Endothelial cell (in vitro differentiated cells): ENCODE results near the gene CLASP2. TPM values are rescaled to one million over a fixed set of nuclear protein-coding genes. Genes with fewer than 3 reads are reported as not detected.

ENCODE experiments used
- DNase-seq: peaks from one replicate; pipeline ENCODE4 v3.0.0; 2021; ENCODE audit warnings: low spot score
- H3K27ac Mint-ChIP-seq: one replicate; pipeline ENCODE4 v1.8.0; 2021; ENCODE audit warnings: mixed read lengths, inconsistent platforms; ENCODE audit not compliant: unreplicated experiment
- H3K27me3 Mint-ChIP-seq: one replicate; pipeline ENCODE4 v1.8.0; 2021; ENCODE audit warnings: mild to moderate bottlenecking, moderate library complexity, mixed read lengths, inconsistent platforms; ENCODE audit not compliant: unreplicated experiment
- H3K36me3 Mint-ChIP-seq: one replicate; pipeline ENCODE4 v1.8.0; 2021; ENCODE audit warnings: mild to moderate bottlenecking, low read depth, mixed read lengths, inconsistent platforms; ENCODE audit not compliant: unreplicated experiment
- H3K4me1 Mint-ChIP-seq: one replicate; pipeline ENCODE4 v1.8.0; 2021; ENCODE audit warnings: mild to moderate bottlenecking, mixed read lengths, inconsistent platforms; ENCODE audit not compliant: unreplicated experiment
- H3K4me3 Mint-ChIP-seq: one replicate; pipeline ENCODE4 v1.8.0; 2021; ENCODE audit warnings: mild to moderate bottlenecking, mixed read lengths, inconsistent platforms; ENCODE audit not compliant: unreplicated experiment
- H3K9me3 Mint-ChIP-seq: one replicate; pipeline ENCODE4 v1.8.0; 2021; ENCODE audit warnings: mixed read lengths, inconsistent platforms; ENCODE audit not compliant: unreplicated experiment
- total RNA-seq: library from RNA; stranded (reverse); fragmentation: NEBNext Ultra II Directional; extraction: Animal tissue kit (Norgen Biotek cat#: 25700); gene quantifications from one replicate; pipeline ENCODE4 v1.2.1, GENCODE V29; 2021; ENCODE audit not compliant: unreplicated experiment
- TF ChIP-seq, protein P1 (sequence below): fragments of 200-600 bp; sonication (generic); IDR thresholded peaks from one replicate; pipeline ENCODE4 v1.5.0; 2021; ENCODE audit warnings: antibody characterized with exemption; ENCODE audit not compliant: unreplicated experiment

CLASP2 gene
- total RNA-seq, 1 donor from 2014 or later, result 42.0 TPM

DNA sequence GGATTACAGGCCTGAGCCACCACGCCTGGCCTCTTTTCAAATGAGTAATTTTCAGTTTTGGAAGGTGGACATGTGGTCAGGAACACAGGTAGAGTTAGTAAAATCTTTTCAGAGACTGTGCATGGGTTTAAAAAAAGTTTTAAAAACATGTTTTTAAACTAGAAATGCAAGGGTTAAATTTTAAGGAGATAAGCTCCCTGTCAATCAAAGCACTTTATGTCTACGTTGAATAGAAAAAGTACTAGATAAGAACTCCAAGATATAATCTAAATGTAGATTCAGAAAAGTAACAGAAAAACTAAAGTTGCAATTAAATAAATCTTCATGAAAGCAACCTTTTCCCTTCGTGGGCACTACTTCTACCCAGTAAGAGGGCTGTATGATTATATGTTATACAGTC is 131.7 kb downstream of the CLASP2 start:
- H3K36me3 Mint-ChIP-seq, result no peaks in the 10 kb centered on the region
- no peak for DNase-seq
- no peak overlapping the region for H3K27ac Mint-ChIP-seq
- no peaks in the 10 kb centered on the region for H3K9me3 Mint-ChIP-seq
- H3K4me1 Mint-ChIP-seq, result peaks cover 11% of the 10 kb centered on the region
- TF ChIP-seq, protein P1, sequence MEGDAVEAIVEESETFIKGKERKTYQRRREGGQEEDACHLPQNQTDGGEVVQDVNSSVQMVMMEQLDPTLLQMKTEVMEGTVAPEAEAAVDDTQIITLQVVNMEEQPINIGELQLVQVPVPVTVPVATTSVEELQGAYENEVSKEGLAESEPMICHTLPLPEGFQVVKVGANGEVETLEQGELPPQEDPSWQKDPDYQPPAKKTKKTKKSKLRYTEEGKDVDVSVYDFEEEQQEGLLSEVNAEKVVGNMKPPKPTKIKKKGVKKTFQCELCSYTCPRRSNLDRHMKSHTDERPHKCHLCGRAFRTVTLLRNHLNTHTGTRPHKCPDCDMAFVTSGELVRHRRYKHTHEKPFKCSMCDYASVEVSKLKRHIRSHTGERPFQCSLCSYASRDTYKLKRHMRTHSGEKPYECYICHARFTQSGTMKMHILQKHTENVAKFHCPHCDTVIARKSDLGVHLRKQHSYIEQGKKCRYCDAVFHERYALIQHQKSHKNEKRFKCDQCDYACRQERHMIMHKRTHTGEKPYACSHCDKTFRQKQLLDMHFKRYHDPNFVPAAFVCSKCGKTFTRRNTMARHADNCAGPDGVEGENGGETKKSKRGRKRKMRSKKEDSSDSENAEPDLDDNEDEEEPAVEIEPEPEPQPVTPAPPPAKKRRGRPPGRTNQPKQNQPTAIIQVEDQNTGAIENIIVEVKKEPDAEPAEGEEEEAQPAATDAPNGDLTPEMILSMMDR, result no peak
- H3K27me3 Mint-ChIP-seq, result no peaks in the 10 kb centered on the region
- H3K4me3 Mint-ChIP-seq, result no peak overlapping the region

DNA sequence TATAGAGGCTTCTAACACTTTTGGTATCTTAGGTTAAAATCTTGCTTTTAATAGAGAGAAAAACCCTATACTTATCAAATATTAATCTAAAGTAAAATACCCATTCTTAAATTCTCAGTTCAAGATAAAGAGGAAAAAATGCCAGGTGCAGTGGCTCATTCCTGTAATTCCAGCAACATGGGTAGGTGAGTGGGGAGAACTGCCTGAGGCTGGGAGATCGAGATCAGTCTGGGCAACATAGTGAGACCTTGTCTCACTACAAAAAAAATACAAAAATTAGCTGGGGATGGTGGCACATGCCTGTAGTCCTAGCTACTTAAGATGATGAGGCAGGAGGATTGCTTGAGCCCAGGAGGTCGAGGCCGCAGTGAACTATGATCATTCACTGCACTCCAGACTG is 135.8 kb downstream of the CLASP2 start:
- H3K36me3 Mint-ChIP-seq, result no peaks in the 10 kb centered on the region
- no peaks in the 10 kb centered on the region for H3K27me3 Mint-ChIP-seq
- H3K4me3 Mint-ChIP-seq, result no peak overlapping the region
- no peak overlapping the region for H3K27ac Mint-ChIP-seq
- no peak for DNase-seq
- peaks cover 18% of the 10 kb centered on the region for H3K4me1 Mint-ChIP-seq
- no peaks in the 10 kb centered on the region for H3K9me3 Mint-ChIP-seq
- TF ChIP-seq, protein P1, result no peak

DNA sequence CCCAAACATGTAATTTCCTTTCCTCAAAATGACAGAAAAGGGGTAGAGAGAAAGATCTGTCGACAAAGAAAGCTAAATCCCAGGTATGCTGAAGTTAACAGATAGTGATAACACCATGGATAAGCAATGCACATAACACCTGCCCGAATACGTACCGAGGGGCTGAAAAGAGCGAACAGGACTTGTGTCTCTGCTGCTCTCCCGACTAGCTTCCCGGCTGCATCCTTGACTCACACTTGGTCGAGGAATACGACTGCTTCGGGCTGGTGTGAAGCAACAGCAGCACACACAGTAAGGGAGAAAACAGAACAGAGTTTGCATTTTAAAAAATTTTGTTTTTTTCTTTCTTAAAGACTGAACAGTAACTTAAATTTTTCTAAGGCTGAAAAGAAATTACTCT is 136.4 kb downstream of the CLASP2 start:
- H3K27ac Mint-ChIP-seq, result no peak overlapping the region
- no peaks in the 10 kb centered on the region for H3K36me3 Mint-ChIP-seq
- DNase-seq, result no peak
- H3K4me1 Mint-ChIP-seq, result peaks cover 18% of the 10 kb centered on the region
- TF ChIP-seq, protein P1, result no peak
- H3K9me3 Mint-ChIP-seq, result no peaks in the 10 kb centered on the region
- no peak overlapping the region for H3K4me3 Mint-ChIP-seq
- no peaks in the 10 kb centered on the region for H3K27me3 Mint-ChIP-seq

DNA sequence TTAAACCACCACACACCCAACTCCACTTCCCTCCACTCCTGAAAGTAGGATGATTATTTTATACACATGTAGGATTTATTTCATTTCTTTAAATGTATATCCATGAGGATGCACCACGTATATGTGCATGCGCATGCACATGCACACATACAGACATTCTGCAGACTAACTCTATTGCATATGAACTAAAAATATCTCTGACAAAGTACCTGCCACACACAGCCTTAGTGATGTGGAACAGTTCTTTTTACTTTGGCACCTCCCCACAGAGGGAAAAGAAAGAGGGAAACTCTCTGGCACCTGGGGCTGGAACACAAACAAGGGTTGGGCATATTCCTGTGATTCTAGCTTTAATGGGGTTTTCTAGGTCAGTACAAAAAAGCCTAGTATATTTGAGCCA is 138.2 kb downstream of the CLASP2 start:
- DNase-seq, result no peak
- Mint-ChIP-seq H3K27ac (peak overlapping the region; percentile 9), H3K27me3 (no peaks in the 10 kb centered on the region), H3K36me3 (no peaks in the 10 kb centered on the region), H3K9me3 (no peaks in the 10 kb centered on the region), H3K4me1 (peaks cover 18% of the 10 kb centered on the region), H3K4me3 (no peak overlapping the region)
- TF ChIP-seq, protein P1, result no peak

DNA sequence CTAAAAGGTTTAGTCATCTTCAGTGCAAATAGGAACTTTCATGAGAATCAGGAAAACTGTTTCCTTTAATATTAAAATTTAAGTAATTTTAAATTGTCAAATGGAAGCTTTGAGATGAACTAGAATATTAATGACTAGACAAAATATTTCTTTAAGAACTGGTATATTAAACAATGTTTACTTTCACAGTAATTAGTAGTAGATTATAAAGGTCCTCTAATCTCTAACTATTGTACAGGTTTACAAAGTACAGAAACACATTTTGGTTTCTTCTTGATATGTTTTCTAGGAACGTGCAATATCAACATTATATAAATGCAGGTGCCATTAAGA is 138.9 kb downstream of the CLASP2 start:
- no peak for DNase-seq
- no peaks in the 10 kb centered on the region for H3K27me3 Mint-ChIP-seq
- H3K4me1 Mint-ChIP-seq, result peaks cover 18% of the 10 kb centered on the region
- H3K4me3 Mint-ChIP-seq, result no peak overlapping the region
- H3K36me3 Mint-ChIP-seq, result no peaks in the 10 kb centered on the region
- TF ChIP-seq, protein P1, result no peak
- no peaks in the 10 kb centered on the region for H3K9me3 Mint-ChIP-seq
- peak overlapping the region; percentile 97 for H3K27ac Mint-ChIP-seq
